Measurements from ENCODE around the gene MFAP3L.

DNA sequence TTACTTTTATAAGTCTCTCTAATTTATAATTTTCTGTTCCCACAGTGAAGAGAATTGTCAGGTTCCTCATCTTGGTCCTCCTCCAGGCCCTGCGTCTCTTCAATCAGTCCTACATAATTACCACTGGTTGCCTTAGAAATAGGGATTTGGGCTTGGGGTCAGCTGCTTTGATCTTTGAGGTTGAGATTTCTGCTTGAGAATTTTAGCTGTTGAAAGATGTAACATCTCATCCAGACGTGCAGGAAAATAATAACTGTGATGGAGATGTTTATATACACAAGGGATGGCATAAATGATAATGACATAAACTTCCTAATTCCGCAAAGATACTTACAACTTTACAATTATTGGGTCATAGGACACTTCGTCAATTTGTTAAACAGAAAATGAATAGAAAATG, 33.2 kb upstream of the MFAP3L start:
- TF ChIP-seq POLR2A (IDR thresholded peaks at IDR 0.05) = no peak
- TF ChIP-seq, protein P1, sequence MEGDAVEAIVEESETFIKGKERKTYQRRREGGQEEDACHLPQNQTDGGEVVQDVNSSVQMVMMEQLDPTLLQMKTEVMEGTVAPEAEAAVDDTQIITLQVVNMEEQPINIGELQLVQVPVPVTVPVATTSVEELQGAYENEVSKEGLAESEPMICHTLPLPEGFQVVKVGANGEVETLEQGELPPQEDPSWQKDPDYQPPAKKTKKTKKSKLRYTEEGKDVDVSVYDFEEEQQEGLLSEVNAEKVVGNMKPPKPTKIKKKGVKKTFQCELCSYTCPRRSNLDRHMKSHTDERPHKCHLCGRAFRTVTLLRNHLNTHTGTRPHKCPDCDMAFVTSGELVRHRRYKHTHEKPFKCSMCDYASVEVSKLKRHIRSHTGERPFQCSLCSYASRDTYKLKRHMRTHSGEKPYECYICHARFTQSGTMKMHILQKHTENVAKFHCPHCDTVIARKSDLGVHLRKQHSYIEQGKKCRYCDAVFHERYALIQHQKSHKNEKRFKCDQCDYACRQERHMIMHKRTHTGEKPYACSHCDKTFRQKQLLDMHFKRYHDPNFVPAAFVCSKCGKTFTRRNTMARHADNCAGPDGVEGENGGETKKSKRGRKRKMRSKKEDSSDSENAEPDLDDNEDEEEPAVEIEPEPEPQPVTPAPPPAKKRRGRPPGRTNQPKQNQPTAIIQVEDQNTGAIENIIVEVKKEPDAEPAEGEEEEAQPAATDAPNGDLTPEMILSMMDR (IDR thresholded peaks at IDR 0.05) = no peak

Data from Peyer's patch (tissue), 4 donors.